ENCODE results near the gene MEIS2.

The MEIS2 gene

GRCh38 chr15:36907295-36907694, 193.1 kb downstream of the MEIS2 start:
- H3K4me3 ChIP-seq (ENCODE audit: low read length), result no peak overlapping the region
- TF ChIP-seq CTCF (conservative IDR thresholded peaks at IDR 0.05; ENCODE audit: low read length), result no peak
- DNase-seq (ENCODE audit: low read depth), result no peak

- TF ChIP-seq CTCF (conservative IDR thresholded peaks at IDR 0.05; ENCODE audit: low read length), result no peak
- peak; percentile 92 for DNase-seq (ENCODE audit: low read depth)
- no peak overlapping the region for H3K4me3 ChIP-seq (ENCODE audit: low read length)
Measured at GRCh38 chr15:36905908-36906307, 194.4 kb downstream of the MEIS2 start.

- no peak for DNase-seq (ENCODE audit: low read depth)
- H3K4me3 ChIP-seq (ENCODE audit: low read length), result no peak overlapping the region
- TF ChIP-seq CTCF (conservative IDR thresholded peaks at IDR 0.05; ENCODE audit: low read length), result no peak
Measured at GRCh38 chr15:36904715-36905114, 195.6 kb downstream of the MEIS2 start.

GRCh38 chr15:36903922-36904556, 196.3 kb downstream of the MEIS2 start:
- no peak for DNase-seq (ENCODE audit: low read depth)
- no peak overlapping the region for H3K4me3 ChIP-seq (ENCODE audit: low read length)
- no peak for TF ChIP-seq CTCF (conservative IDR thresholded peaks at IDR 0.05; ENCODE audit: low read length)

- DNase-seq (ENCODE audit: low read depth), result no peak
- TF ChIP-seq CTCF (conservative IDR thresholded peaks at IDR 0.05; ENCODE audit: low read length), result no peak
Measured at GRCh38 chr15:36903195-36903594, 197.2 kb downstream of the MEIS2 start.

GRCh38 chr15:36901012-36901411, 199.3 kb downstream of the MEIS2 start:
- no peak for DNase-seq (ENCODE audit: low read depth)
- no peak overlapping the region for H3K4me3 ChIP-seq (ENCODE audit: low read length)
- no peak for TF ChIP-seq CTCF (conservative IDR thresholded peaks at IDR 0.05; ENCODE audit: low read length)

More at GRCh38 chr15:36903195-36903594, 197.2 kb downstream of the MEIS2 start:
- no peak overlapping the region for H3K4me3 ChIP-seq (ENCODE audit: low read length)

- TF ChIP-seq CTCF (conservative IDR thresholded peaks at IDR 0.05; ENCODE audit: low read length), result no peak
- peak; percentile 89 for DNase-seq (ENCODE audit: low read depth)
- no peak overlapping the region for H3K4me3 ChIP-seq (ENCODE audit: low read length)
Measured at GRCh38 chr15:36899696-36900095, 200.7 kb downstream of the MEIS2 start.
